Mucosa of descending colon (tissue), 3 donors: ENCODE results near the gene UBE2J2. TPM values are rescaled to one million over a fixed set of nuclear protein-coding genes. Genes with fewer than 3 reads are reported as not detected.

Source experiments
- ATAC-seq: fragments of 200-7000 bp; cut with Tn5 transposase; one replicate; pipeline ENCODE4 v1.9.1; 2020; ENCODE audit warnings: mild to moderate bottlenecking, moderate library complexity
- DNase-seq, 3 donors: peaks; one replicate each; pipeline ENCODE4 v3.0.0-alpha.2; 2020
- H3K36me3 ChIP-seq: fragments of 200-600 bp; one replicate; pipeline ENCODE4 v1.8.0; 2021; ENCODE audit warnings: low read depth, mild to moderate bottlenecking
- H3K4me1 ChIP-seq: fragments of 200-600 bp; one replicate; pipeline ENCODE4 v1.8.0; 2021; ENCODE audit warnings: low read depth, mild to moderate bottlenecking
- H3K4me3 ChIP-seq: fragments of 200-600 bp; one replicate; pipeline ENCODE4 v1.8.0; 2021; ENCODE audit warnings: mild to moderate bottlenecking
- H3K9me3 ChIP-seq: fragments of 200-600 bp; one replicate; pipeline ENCODE4 v1.8.0; 2021; ENCODE audit warnings: mild to moderate bottlenecking
- intact Hi-C, 2 donors: fragments of 100-400 bp; cut with DNase I in 1 of 2; cut with micrococcal nuclease in 1 of 2; formaldehyde crosslinking; loops; one replicate each; pipeline versions ENCODE4 v1.11.0 to v1.11.1; 2022; cut with DNase I, micrococcal nuclease
- total RNA-seq, 3 donors: library from RNA; stranded (reverse); fragmentation: NEBNext Ultra II Directional in 2 of 3; extraction: Animal tissue kit (Norgen Biotek cat#: 25700) in 2 of 3; gene quantifications; one replicate each; pipeline versions ENCODE4 v1.2.1 to v1.2.4, GENCODE V29; 2021 to 2023
- TF ChIP-seq, protein P1 (sequence below): fragments of 200-600 bp; IDR thresholded peaks from one replicate; pipeline ENCODE4 v1.8.0; 2022; ENCODE audit warnings: antibody characterized with exemption, mild to moderate bottlenecking
- donor health status: DM: no; HTN: no; CAD: no; lungs with moderate emphysema.
- donor health status: DM: no; HTN: no; CAD: no.
- donor health status: DM: no; HTN: yes; CAD: no.

UBE2J2 gene
- total RNA-seq, 3 donors from 2014 or later = 49.8 to 65.8 (median 61.1) TPM

- peaks cover 13% of the 10 kb centered on the region for H3K36me3 ChIP-seq
- no peak overlapping the region for H3K4me3 ChIP-seq
- DNase-seq (no peak), ATAC-seq (no peak)
- H3K9me3 ChIP-seq = no peaks in the 10 kb centered on the region
- peaks cover 30% of the 10 kb centered on the region for H3K4me1 ChIP-seq
- intact Hi-C loops = no loop called here
- TF ChIP-seq, protein P1, sequence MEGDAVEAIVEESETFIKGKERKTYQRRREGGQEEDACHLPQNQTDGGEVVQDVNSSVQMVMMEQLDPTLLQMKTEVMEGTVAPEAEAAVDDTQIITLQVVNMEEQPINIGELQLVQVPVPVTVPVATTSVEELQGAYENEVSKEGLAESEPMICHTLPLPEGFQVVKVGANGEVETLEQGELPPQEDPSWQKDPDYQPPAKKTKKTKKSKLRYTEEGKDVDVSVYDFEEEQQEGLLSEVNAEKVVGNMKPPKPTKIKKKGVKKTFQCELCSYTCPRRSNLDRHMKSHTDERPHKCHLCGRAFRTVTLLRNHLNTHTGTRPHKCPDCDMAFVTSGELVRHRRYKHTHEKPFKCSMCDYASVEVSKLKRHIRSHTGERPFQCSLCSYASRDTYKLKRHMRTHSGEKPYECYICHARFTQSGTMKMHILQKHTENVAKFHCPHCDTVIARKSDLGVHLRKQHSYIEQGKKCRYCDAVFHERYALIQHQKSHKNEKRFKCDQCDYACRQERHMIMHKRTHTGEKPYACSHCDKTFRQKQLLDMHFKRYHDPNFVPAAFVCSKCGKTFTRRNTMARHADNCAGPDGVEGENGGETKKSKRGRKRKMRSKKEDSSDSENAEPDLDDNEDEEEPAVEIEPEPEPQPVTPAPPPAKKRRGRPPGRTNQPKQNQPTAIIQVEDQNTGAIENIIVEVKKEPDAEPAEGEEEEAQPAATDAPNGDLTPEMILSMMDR = no peak
These were observed 46.9 kb downstream of the UBE2J2 start for GRCh38 chr1:1226566-1227362.

DNA sequence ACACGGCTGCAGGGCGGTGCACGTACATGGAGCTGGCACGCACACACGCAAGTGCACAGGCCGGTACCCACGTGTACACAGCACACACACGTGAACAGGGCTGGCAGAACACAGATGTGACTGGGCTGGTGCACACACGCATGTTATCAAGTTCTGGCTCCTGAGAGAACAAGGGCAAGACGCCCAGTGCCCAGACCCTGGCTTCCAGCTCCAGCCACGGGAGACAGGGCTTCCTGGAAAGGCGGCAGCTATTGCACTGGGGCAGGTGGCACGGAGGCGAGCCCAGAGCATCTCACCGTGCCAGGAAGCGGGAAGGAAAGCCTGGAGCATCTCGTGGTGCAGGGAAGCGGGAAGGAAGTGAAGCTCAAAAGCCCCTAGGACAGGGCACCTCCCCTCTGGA, 47.7 kb downstream of the UBE2J2 start:
- Histone ChIP-seq H3K36me3 (peaks cover 13% of the 10 kb centered on the region), H3K4me3 (no peak overlapping the region), H3K9me3 (no peaks in the 10 kb centered on the region), H3K4me1 (peaks cover 31% of the 10 kb centered on the region)
- ATAC-seq = no peak
- TF ChIP-seq, protein P1 = no peak
- intact Hi-C loops = no loop called here
- no peak for DNase-seq

DNA sequence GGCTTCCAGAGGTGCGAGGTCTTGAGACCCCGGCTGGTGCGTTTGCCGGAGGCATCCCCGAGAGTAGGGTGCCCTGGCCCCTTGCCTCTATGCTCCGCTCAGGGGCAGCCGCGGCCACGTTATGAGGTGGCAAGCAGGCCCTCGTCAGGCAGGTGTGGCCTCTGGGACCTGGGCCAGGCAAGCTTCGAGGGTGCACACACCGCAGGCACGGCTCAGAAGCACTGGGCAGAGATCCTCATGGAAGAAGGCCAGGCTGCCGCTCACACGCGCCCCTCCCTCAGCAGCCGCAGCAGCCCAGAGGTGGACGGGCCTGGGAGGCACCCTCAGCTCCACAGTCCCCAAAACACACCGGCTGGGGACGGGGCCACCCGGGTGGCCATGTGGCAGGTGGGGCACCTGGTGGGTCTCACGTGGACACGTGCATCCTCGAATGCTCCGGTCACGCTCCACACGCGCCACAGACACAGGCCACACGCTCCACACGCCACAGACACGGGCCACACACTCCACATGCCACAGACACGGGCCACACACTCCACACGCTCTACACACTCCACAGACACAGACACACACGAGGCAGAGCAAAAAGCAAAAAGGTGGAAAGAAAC, 48.3 kb downstream of the UBE2J2 start:
- ATAC-seq (peak; percentile 23), DNase-seq (peak in 1 of 3 donors; percentile 57)
- Histone ChIP-seq H3K36me3 (peaks cover 13% of the 10 kb centered on the region), H3K4me1 (peaks cover 26% of the 10 kb centered on the region), H3K4me3 (no peak overlapping the region), H3K9me3 (no peaks in the 10 kb centered on the region)
- TF ChIP-seq, protein P1 = no peak
- intact Hi-C loops = no loop called here

- H3K36me3 ChIP-seq = peaks cover 13% of the 10 kb centered on the region
These were observed 49.8 kb downstream of the UBE2J2 start for GRCh38 chr1:1223891-1224290.

GRCh38 chr1:1223321-1223720, 50.3 kb downstream of the UBE2J2 start:
- DNase-seq (no peak), ATAC-seq (no peak)
- Histone ChIP-seq H3K36me3 (peaks cover 10% of the 10 kb centered on the region), H3K9me3 (no peaks in the 10 kb centered on the region), H3K4me1 (peaks cover 12% of the 10 kb centered on the region), H3K4me3 (no peak overlapping the region)
- TF ChIP-seq, protein P1 = no peak
- intact Hi-C loops = no loop called here

More at GRCh38 chr1:1223891-1224290, 49.8 kb downstream of the UBE2J2 start:
- no peak for ATAC-seq
- TF ChIP-seq, protein P1 = no peak
- DNase-seq = no peak
- Histone ChIP-seq H3K4me1 (peaks cover 14% of the 10 kb centered on the region), H3K4me3 (no peak overlapping the region), H3K9me3 (no peaks in the 10 kb centered on the region)
- intact Hi-C loops = no loop called here
